HG03469 (cell line): ENCODE measurements around the gene CRYZ.
"Not testable (repeated sequence)": the region's sequence is repeated elsewhere in the genome, so short reads cannot be mapped to it uniquely, and the experiment has no call there.

ENCODE experiments used
- ATAC-seq: cut with Tn5 transposase; IDR thresholded peaks from one replicate; pipeline ENCODE4 v1.9.1; 2021; ENCODE audit warnings: mild to moderate bottlenecking, moderate library complexity, moderate number of reproducible peaks; ENCODE audit not compliant: unreplicated experiment

Gene CRYZ

GRCh38 chr1:74732960-74733603, at the start of gene CRYZ, which contains the start of gene TYW3:
Gene CRYZ (minus strand): TSS chr1:74733050. CDS start chr1:74724821, 8,229 bp downstream.
Gene TYW3 (plus strand): TSS chr1:74733152. CDS start chr1:74733245, 93 bp downstream.
- ATAC-seq = peak; percentile 58

GRCh38 chr1:74780594-74780993, 47.7 kb upstream of the CRYZ start:
- no peak for ATAC-seq

GRCh38 chr1:74779750-74780149, 46.9 kb upstream of the CRYZ start:
- ATAC-seq = no peak

- no peak for ATAC-seq
These were observed 44.7 kb upstream of the CRYZ start for GRCh38 chr1:74777525-74777924.

GRCh38 chr1:74775735-74776134, 42.9 kb upstream of the CRYZ start:
- no peak for ATAC-seq

- ATAC-seq = no peak
These were observed 40.7 kb upstream of the CRYZ start for GRCh38 chr1:74773582-74773981.

- no peak for ATAC-seq
These were observed 40.1 kb upstream of the CRYZ start for GRCh38 chr1:74772945-74773344.

GRCh38 chr1:74771913-74772515, 39.2 kb upstream of the CRYZ start:
- ATAC-seq = peak; percentile 80

- ATAC-seq = no peak
These were observed 34.6 kb upstream of the CRYZ start for GRCh38 chr1:74767490-74767889.

GRCh38 chr1:74766579-74766978, 33.7 kb upstream of the CRYZ start:
- ATAC-seq = no peak

- ATAC-seq = no peak
These were observed 31.0 kb upstream of the CRYZ start for GRCh38 chr1:74763807-74764206.

- not testable (repeated sequence) for ATAC-seq
These were observed 23.8 kb upstream of the CRYZ start for GRCh38 chr1:74756650-74757049.

GRCh38 chr1:74755475-74755874, 22.6 kb upstream of the CRYZ start:
- no peak for ATAC-seq

GRCh38 chr1:74753104-74753503, 20.3 kb upstream of the CRYZ start:
- ATAC-seq = no peak

GRCh38 chr1:74748960-74749359, 16.1 kb upstream of the CRYZ start:
- no peak for ATAC-seq

- not testable (repeated sequence) for ATAC-seq
These were observed 12.4 kb upstream of the CRYZ start for GRCh38 chr1:74745247-74745646.

GRCh38 chr1:74740307-74740980, 7.6 kb upstream of the CRYZ start:
- not testable (repeated sequence) for ATAC-seq

- ATAC-seq = no peak
These were observed 4.5 kb upstream of the CRYZ start for GRCh38 chr1:74737333-74737732.

GRCh38 chr1:74733604-74734484, 994 bp upstream of the CRYZ start:
- peak; percentile 51 for ATAC-seq

GRCh38 chr1:74732071-74732946, 541 bp downstream of the CRYZ start:
- ATAC-seq = peak; percentile 2
